Caco-2 (cell line): ENCODE results near the gene CMSS1. TPM values are rescaled to one million over a fixed set of nuclear protein-coding genes. Genes with fewer than 3 reads are reported as not detected.
A peak's percentile ranks its signal among the peaks of the same experiment; 100 is the strongest.

Experiments
- BruUV-seq: library from RNA; stranded (reverse); fragments of 400-500 nt; replicated peaks from 2 replicates; lab custom pipeline; 2021; lab: Mats Ljungman, UMichigan
- CTCF ChIA-PET: fragments of 300-600 bp; sonication (Branson Sonifier 250); formaldehyde crosslinking; loops from one replicate; lab custom pipeline; 2022; ENCODE audit warnings: antibody characterized with exemption; lab: Charles Lee
- POLR2A ChIA-PET: fragments of 300-600 bp; sonication (Branson Sonifier 250); formaldehyde crosslinking; loops from one replicate; lab custom pipeline; 2022; ENCODE audit warnings: antibody characterized with exemption; lab: Charles Lee
- DNase-seq, 2 experiments: peaks; one replicate each; pipeline versions ENCODE4 v3.0.0 to v3.0.0-alpha.2; 2020 to 2022
- H3K27me3 ChIP-seq: replicated peaks from 2 replicates; pipeline ENCODE4 v1.6.0; 2011; ENCODE audit warnings: low read length; ENCODE audit not compliant: control insufficient read depth, insufficient read depth
- H3K36me3 ChIP-seq: 2 replicates; pipeline ENCODE4 v1.5.1; 2011; ENCODE audit warnings: low read length; ENCODE audit not compliant: control insufficient read depth, insufficient read depth
- H3K4me1 ChIP-seq: fragments of 250-450 bp; sonication (Bioruptor Pico); 2 replicates; pipeline ENCODE4 v1.5.1; 2020; ENCODE audit warnings: mild to moderate bottlenecking
- H3K4me3 ChIP-seq: 2 replicates; pipeline ENCODE4 v1.5.1; 2011; ENCODE audit warnings: low read depth, mild to moderate bottlenecking, control low read depth, low read length
- H3K9me3 ChIP-seq: fragments of 250-450 bp; sonication (Bioruptor Pico); 2 replicates; pipeline ENCODE4 v1.5.1; 2020; ENCODE audit warnings: mild to moderate bottlenecking, moderate library complexity
- H3K27ac Mint-ChIP-seq: one replicate; pipeline ENCODE4 v1.8.0; 2022; ENCODE audit warnings: mixed read lengths; ENCODE audit not compliant: unreplicated experiment
- H3K27me3 Mint-ChIP-seq: one replicate; pipeline ENCODE4 v1.8.0; 2022; ENCODE audit warnings: mixed read lengths; ENCODE audit not compliant: insufficient read depth, unreplicated experiment
- H3K36me3 Mint-ChIP-seq: one replicate; pipeline ENCODE4 v1.8.0; 2022; ENCODE audit warnings: mild to moderate bottlenecking, mixed read lengths; ENCODE audit not compliant: insufficient read depth, unreplicated experiment
- H3K4me1 Mint-ChIP-seq: one replicate; pipeline ENCODE4 v1.8.0; 2022; ENCODE audit warnings: low read depth, mixed read lengths; ENCODE audit not compliant: unreplicated experiment
- H3K4me3 Mint-ChIP-seq: one replicate; pipeline ENCODE4 v1.8.0; 2022; ENCODE audit warnings: mild to moderate bottlenecking, moderate library complexity, mixed read lengths; ENCODE audit not compliant: unreplicated experiment
- H3K9me3 Mint-ChIP-seq: one replicate; pipeline ENCODE4 v1.8.0; 2022; ENCODE audit warnings: mixed read lengths; ENCODE audit not compliant: unreplicated experiment
- intact Hi-C: fragments of 100-400 bp; cut with micrococcal nuclease; formaldehyde crosslinking; loops from one replicate; pipeline ENCODE4 v1.10.0; 2022; ENCODE audit not compliant: unreplicated experiment
- total RNA-seq: library from RNA; stranded (reverse); gene quantifications from 2 replicates; pipeline ENCODE4 v1.2.3, GENCODE V29; 2022
- TF ChIP-seq, protein P1 (sequence below), 2 experiments: fragments of 200-600 bp in 1 of 2; IDR thresholded peaks; 1 replicate in 1 of 2; 2 replicates in 1 of 2; pipeline versions ENCODE4 v1.5.1 to v1.8.0; 2011 to 2022; ENCODE audit warnings: antibody characterized with exemption in 1 of 2, control low read depth in 1 of 2, inconsistent platforms in 1 of 2, low read depth in 1 of 2, low read length in 1 of 2, mild to moderate bottlenecking in 1 of 2, moderate library complexity in 1 of 2; ENCODE audit not compliant: insufficient read depth in 1 of 2, severe bottlenecking in 1 of 2, unreplicated experiment in 1 of 2

CMSS1 gene
- total RNA-seq, 1 experiment from 2014 or later, result 54.4 TPM

DNA sequence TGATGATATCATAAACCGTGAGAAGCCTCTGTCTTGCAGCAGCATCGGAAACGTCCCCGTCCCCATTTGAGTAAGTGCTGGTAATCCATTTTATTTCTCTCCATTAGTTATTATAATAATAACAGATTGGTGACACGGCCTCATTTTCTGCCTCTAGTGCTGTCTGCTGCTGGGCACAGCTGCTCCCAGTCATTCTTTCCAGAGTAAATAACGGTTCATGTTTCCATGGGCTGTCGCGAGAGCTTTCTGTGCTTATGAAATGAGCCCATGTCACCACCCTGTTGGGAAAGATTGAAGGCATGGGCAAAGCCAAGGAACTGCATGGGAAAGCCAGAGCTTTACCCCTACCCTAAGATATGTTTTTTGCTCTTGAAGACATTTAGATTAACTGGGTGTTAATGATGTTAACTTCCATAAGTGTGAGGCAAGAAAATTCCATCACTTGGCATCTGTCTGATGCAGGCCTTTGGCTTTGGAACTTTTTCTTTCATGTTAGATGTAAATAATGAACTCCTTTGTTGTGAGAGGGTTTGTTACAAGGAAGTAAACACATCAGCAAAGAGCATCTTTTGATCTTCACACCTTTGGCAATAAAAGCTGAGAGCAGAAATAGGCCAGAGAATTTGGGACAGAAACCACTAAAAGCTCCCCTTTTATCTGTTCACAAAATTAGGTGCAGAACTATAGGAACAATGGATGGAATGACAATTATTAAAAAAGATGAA, 154.9 kb downstream of the CMSS1 start:
- Histone ChIP-seq H3K9me3 (no peaks in the 10 kb centered on the region), H3K36me3 (no peaks in the 10 kb centered on the region), H3K4me1 (no peaks in the 10 kb centered on the region), H3K27me3 (no peaks in the 10 kb centered on the region), H3K4me3 (no peak overlapping the region)
- no peak overlapping the region for H3K27ac Mint-ChIP-seq
- no peaks in the 10 kb centered on the region for H3K27me3 Mint-ChIP-seq
- CTCF ChIA-PET, result no interaction called here
- intact Hi-C loops, result no loop called here
- H3K4me1 Mint-ChIP-seq, result peaks cover 30% of the 10 kb centered on the region
- no TSS peak for BruUV-seq
- POLR2A ChIA-PET, result no interaction called here
- no peaks in the 10 kb centered on the region for H3K36me3 Mint-ChIP-seq
- no peak for DNase-seq
- TF ChIP-seq, protein P1, sequence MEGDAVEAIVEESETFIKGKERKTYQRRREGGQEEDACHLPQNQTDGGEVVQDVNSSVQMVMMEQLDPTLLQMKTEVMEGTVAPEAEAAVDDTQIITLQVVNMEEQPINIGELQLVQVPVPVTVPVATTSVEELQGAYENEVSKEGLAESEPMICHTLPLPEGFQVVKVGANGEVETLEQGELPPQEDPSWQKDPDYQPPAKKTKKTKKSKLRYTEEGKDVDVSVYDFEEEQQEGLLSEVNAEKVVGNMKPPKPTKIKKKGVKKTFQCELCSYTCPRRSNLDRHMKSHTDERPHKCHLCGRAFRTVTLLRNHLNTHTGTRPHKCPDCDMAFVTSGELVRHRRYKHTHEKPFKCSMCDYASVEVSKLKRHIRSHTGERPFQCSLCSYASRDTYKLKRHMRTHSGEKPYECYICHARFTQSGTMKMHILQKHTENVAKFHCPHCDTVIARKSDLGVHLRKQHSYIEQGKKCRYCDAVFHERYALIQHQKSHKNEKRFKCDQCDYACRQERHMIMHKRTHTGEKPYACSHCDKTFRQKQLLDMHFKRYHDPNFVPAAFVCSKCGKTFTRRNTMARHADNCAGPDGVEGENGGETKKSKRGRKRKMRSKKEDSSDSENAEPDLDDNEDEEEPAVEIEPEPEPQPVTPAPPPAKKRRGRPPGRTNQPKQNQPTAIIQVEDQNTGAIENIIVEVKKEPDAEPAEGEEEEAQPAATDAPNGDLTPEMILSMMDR (IDR thresholded peaks at IDR 0.05; ENCODE audit: insufficient read depth in 1 of 2, low read depth in 1 of 2, low read length in 1 of 2, severe bottlenecking in 1 of 2, unreplicated experiment in 1 of 2), result no peak
- no peak overlapping the region for H3K4me3 Mint-ChIP-seq
- peaks cover 18% of the 10 kb centered on the region for H3K9me3 Mint-ChIP-seq

DNA sequence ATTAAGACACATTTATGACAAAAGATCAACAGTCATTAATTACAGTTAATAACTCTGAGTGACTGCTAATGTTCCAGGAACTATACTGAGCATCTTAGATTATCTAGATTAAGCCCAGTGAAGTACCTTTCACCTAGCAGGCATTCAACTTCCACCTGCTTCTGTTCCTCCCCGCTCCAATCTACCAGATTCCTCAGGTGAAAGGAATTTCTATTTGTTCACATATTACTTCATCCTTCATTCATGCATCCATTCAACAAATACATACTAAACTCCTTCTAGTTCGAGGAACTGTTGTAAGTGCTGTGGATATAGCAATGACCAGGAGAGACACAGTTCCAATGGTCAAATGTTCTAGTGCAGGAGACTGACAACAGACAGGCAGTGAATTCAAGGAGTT, 157.3 kb downstream of the CMSS1 start:
- no peaks in the 10 kb centered on the region for H3K36me3 ChIP-seq
- intact Hi-C loops, result no loop called here
- H3K9me3 ChIP-seq, result no peaks in the 10 kb centered on the region
- Mint-ChIP-seq H3K4me3 (no peak overlapping the region), H3K27me3 (no peaks in the 10 kb centered on the region), H3K27ac (no peak overlapping the region), H3K4me1 (peaks cover 11% of the 10 kb centered on the region), H3K9me3 (no peaks in the 10 kb centered on the region), H3K36me3 (no peaks in the 10 kb centered on the region)
- CTCF ChIA-PET, result no interaction called here
- POLR2A ChIA-PET, result no interaction called here
- peak in 1 of 2 experiments; percentile 5 for DNase-seq
- H3K4me3 ChIP-seq, result no peak overlapping the region
- no TSS peak for BruUV-seq
- TF ChIP-seq, protein P1 (IDR thresholded peaks at IDR 0.05; ENCODE audit: insufficient read depth in 1 of 2, low read depth in 1 of 2, low read length in 1 of 2, severe bottlenecking in 1 of 2, unreplicated experiment in 1 of 2), result no peak
- H3K4me1 ChIP-seq, result no peaks in the 10 kb centered on the region
- H3K27me3 ChIP-seq, result no peaks in the 10 kb centered on the region

DNA sequence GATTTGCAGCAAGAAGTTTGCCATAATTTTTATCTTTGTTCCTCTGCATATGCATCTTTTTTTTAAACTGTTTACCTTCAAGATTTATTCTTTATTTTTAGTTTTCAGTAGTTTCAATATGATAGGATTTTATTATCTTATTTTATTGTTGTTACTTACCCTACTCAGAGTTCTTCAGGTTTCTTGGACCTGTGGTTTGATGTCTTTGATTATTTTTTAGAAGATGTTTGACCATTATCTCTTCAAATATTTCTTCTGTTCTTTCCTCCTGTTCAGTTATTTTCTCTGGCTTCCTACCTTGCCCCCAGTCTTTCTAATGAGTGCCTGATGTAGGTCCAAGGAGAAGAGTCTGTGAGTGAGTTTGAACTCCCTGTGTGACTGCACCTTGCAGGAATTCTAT, 158.9 kb downstream of the CMSS1 start:
- intact Hi-C loops, result no loop called here
- no peak overlapping the region for H3K4me3 ChIP-seq
- no peaks in the 10 kb centered on the region for H3K36me3 Mint-ChIP-seq
- H3K36me3 ChIP-seq, result no peaks in the 10 kb centered on the region
- DNase-seq, result no peak
- H3K27me3 Mint-ChIP-seq, result no peaks in the 10 kb centered on the region
- ChIA-PET CTCF (no interaction called here), POLR2A (no interaction called here)
- no TSS peak for BruUV-seq
- H3K27me3 ChIP-seq, result no peaks in the 10 kb centered on the region
- no peak overlapping the region for H3K4me3 Mint-ChIP-seq
- H3K9me3 Mint-ChIP-seq, result no peaks in the 10 kb centered on the region
- no peaks in the 10 kb centered on the region for H3K9me3 ChIP-seq
- no peak overlapping the region for H3K27ac Mint-ChIP-seq
- TF ChIP-seq, protein P1 (IDR thresholded peaks at IDR 0.05; ENCODE audit: insufficient read depth in 1 of 2, low read depth in 1 of 2, low read length in 1 of 2, severe bottlenecking in 1 of 2, unreplicated experiment in 1 of 2), result no peak
- H3K4me1 ChIP-seq, result no peaks in the 10 kb centered on the region
- peaks cover 11% of the 10 kb centered on the region for H3K4me1 Mint-ChIP-seq
